Stimulated activated effector memory CD8-positive, alpha-beta T cell treated with anti-CD3 and anti-CD28 coated beads, Interleukin-12 subunit alpha, Interleukin-12 subunit beta, amount 100 ng/mL, for 72 hours (primary cell): ENCODE results near the gene SDR9C7.

Source experiments
- ATAC-seq: fragments of 150-1000 bp; cut with Tn5 transposase; 2 replicates; pipeline ENCODE4 v1.10.0; 2021
- DNase-seq, 2 donors: peaks; one replicate each; pipeline ENCODE4 v3.0.0; 2021 to 2022; ENCODE audit warnings: low spot score in 2 of 2
- H3K27ac Mint-ChIP-seq: one replicate; pipeline ENCODE4 v1.8.0; 2022; ENCODE audit warnings: mild to moderate bottlenecking, mixed read lengths
- H3K36me3 Mint-ChIP-seq: one replicate; pipeline ENCODE4 v1.8.0; 2022; ENCODE audit warnings: mild to moderate bottlenecking, mixed read lengths
- H3K4me1 Mint-ChIP-seq: one replicate; pipeline ENCODE4 v1.8.0; 2022; ENCODE audit warnings: mixed read lengths
- H3K4me3 Mint-ChIP-seq: one replicate; pipeline ENCODE4 v1.8.0; 2022; ENCODE audit warnings: mild to moderate bottlenecking, mixed read lengths
- H3K9me3 Mint-ChIP-seq: one replicate; pipeline ENCODE4 v1.8.0; 2022; ENCODE audit warnings: mixed read lengths

Gene SDR9C7

DNA sequence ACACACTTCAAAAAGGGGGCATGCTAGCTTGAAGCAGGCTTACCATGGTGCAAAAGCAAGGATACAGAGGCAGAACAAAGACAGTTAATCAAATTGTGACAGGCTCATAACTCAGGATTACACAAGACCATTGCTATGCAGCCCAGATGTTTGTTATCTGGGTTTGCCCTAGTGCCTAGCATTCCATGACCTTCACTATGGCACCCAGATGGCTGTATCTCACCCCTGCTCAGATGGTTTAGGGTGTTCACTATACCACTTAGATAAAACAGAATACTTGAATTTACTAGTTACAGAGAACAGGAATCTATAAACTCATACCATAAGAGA, 56.2 kb downstream of the SDR9C7 start:
- Mint-ChIP-seq H3K27ac (no peak overlapping the region), H3K9me3 (peaks cover 4% of the 10 kb centered on the region), H3K36me3 (no peaks in the 10 kb centered on the region), H3K4me3 (no peak overlapping the region), H3K4me1 (no peaks in the 10 kb centered on the region)
- ATAC-seq (no peak), DNase-seq (no peak)

DNA sequence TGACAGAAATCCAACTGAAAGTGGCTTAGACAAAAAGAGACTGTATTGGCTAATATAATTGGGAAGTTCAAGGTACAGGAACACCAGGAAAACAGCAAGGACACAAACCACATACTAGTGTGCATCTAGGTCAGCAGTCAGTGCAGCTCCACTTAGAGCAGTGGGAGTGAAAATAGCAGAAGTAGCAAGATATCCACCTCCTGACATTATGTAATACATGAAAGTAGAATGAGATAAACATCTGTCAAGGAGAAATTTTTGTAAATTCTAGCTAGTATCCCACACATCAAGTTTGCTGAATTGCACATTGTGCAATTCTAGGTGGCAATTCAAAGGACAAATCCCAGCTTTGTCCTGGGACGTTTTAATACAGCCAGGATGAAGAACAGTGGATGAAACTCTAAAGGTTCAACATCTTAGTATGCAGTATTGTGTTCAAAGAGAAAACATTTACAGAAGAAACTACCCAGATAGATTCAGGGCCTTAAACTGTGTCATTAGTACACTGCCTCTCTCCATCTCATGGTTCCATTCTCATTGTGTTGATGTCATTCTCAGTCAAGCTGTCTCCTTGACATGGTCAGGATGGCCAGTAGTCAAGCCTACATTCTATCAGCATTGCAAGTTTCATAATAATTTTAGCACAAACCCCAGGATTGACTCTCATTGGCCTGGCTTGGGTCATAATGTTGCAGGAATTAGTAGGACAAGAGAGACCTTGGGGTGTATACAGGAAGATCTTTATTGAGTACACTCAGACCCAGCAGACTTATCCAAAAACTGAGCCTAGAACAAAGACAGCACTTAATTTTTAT, 56.8 kb downstream of the SDR9C7 start:
- Mint-ChIP-seq H3K36me3 (no peaks in the 10 kb centered on the region), H3K4me3 (no peak overlapping the region), H3K9me3 (peaks cover 4% of the 10 kb centered on the region), H3K27ac (no peak overlapping the region), H3K4me1 (no peaks in the 10 kb centered on the region)
- ATAC-seq (no peak), DNase-seq (no peak)

DNA sequence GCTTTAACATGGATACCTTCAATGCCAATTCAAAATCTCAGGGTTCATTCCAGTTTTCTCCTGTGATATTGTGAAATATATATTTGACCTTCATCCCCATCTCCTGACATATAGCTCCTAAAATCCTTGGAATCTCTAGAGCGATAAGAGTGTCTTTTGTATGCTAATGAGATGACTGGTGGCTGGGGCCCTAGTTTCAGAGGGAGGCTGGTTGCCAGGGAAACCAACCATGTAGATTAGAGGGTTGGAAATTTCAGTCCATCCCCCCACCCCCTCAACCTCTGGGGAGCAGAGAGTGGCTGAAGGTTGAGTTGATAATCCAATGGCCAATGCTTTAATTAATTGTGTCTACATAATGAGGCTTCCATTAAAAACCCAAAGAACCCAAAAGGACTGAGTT, 59.4 kb downstream of the SDR9C7 start:
- H3K4me3 Mint-ChIP-seq = no peak overlapping the region
- H3K36me3 Mint-ChIP-seq = no peaks in the 10 kb centered on the region
- no peaks in the 10 kb centered on the region for H3K4me1 Mint-ChIP-seq
- DNase-seq (no peak), ATAC-seq (no peak)
- H3K27ac Mint-ChIP-seq = no peak overlapping the region
- H3K9me3 Mint-ChIP-seq = no peaks in the 10 kb centered on the region

GRCh38 chr12:56873382-56873781, 60.8 kb downstream of the SDR9C7 start:
- no peak for DNase-seq
- no peaks in the 10 kb centered on the region for H3K36me3 Mint-ChIP-seq
- ATAC-seq = no peak
- H3K4me3 Mint-ChIP-seq = no peak overlapping the region
- no peak overlapping the region for H3K27ac Mint-ChIP-seq
- no peaks in the 10 kb centered on the region for H3K4me1 Mint-ChIP-seq
- H3K9me3 Mint-ChIP-seq = no peaks in the 10 kb centered on the region
